Lung (tissue), 12 donors: ENCODE data around the gene BCAT1. TPM values are rescaled to one million over a fixed set of nuclear protein-coding genes. Genes with fewer than 3 reads are reported as not detected.

Experiments
- ATAC-seq: fragments of 200-7000 bp; cut with Tn5 transposase; one replicate; pipeline ENCODE4 v1.9.1; 2020; ENCODE audit warnings: moderate number of reproducible peaks; ENCODE audit not compliant: insufficient read depth, low FRiP score
- DNase-seq, 3 donors: peaks; one replicate each; pipeline ENCODE4 v3.0.0-alpha.2; 2013 to 2017
- H3K27ac ChIP-seq, 2 donors: one replicate each; pipeline ENCODE4 v1.5.1; 2013; ENCODE audit warnings: mild to moderate bottlenecking in 2 of 2, moderate library complexity in 2 of 2, control low read depth in 1 of 2, inconsistent platforms in 1 of 2, low read depth in 1 of 2, low read length in 1 of 2
- H3K27me3 ChIP-seq, 3 donors: one replicate each; pipeline ENCODE4 v1.5.1; 2013; ENCODE audit warnings: low read length in 2 of 3; ENCODE audit not compliant: control insufficient read depth in 3 of 3, insufficient read depth in 3 of 3
- H3K36me3 ChIP-seq, 4 donors: one replicate each; pipeline ENCODE4 v1.5.1; 2013; ENCODE audit warnings: low read length in 4 of 4, mild to moderate bottlenecking in 1 of 4, moderate library complexity in 1 of 4; ENCODE audit not compliant: control insufficient read depth in 4 of 4, insufficient read depth in 4 of 4
- H3K4me1 ChIP-seq, 5 donors: one replicate each; pipeline ENCODE4 v1.5.1; 2013; ENCODE audit warnings: low read length in 5 of 5, mild to moderate bottlenecking in 2 of 5, moderate library complexity in 1 of 5; ENCODE audit not compliant: control insufficient read depth in 5 of 5, insufficient read depth in 5 of 5
- H3K4me3 ChIP-seq: one replicate; pipeline ENCODE4 v1.5.1; 2013; ENCODE audit warnings: mild to moderate bottlenecking, control low read depth, moderate library complexity
- H3K9ac ChIP-seq, 2 donors: one replicate each; pipeline ENCODE4 v1.5.1; 2013; ENCODE audit warnings: low read length in 2 of 2, control low read depth in 1 of 2; ENCODE audit not compliant: insufficient read depth in 1 of 2
- H3K9me3 ChIP-seq, 4 donors: one replicate each; pipeline ENCODE4 v1.5.1; 2013; ENCODE audit warnings: low read length in 3 of 4, mild to moderate bottlenecking in 1 of 4, moderate library complexity in 1 of 4; ENCODE audit not compliant: control insufficient read depth in 4 of 4, insufficient read depth in 3 of 4
- CTCF ChIP-seq: IDR thresholded peaks from 2 replicates; pipeline ENCODE4 v1.5.1; 2012; ENCODE audit warnings: mild to moderate bottlenecking; ENCODE audit errors: control extremely low read depth, extremely low read depth
- WGBS, 2 donors: extraction: QIAGEN DNeasy Blood & Tissue Kit; methylation state at CpG; one replicate each; pipeline ENCODE4 v1.1.7; 2013; 5-methylcytosine and 5-hydroxymethylcytosine counted together
- polyA plus RNA-seq, 2 donors: library from polyadenylated mRNA; stranded (reverse); fragments of 200-250 nt; gene quantifications; one replicate each; pipeline ENCODE4 v1.2.1, GENCODE V29; 2013
- total RNA-seq, 2 donors: library from RNA; depleted of rRNA in 1 of 2; stranded (reverse); fragments of >200 nt in 1 of 2; gene quantifications; one replicate each; pipeline ENCODE4 v1.2.1, GENCODE V29; 2014 to 2021
- donor health status: control.
- donor health status: control.
- donor health status: Bipolar disorder and iron deficiency.
- donor health status: healthy.
- donor health status: DM: yes; HTN: yes; CAD: no.

BCAT1 gene
- total and polyA plus RNA-seq, 4 donors, result 11.7 to 94.9 (median 40.9) TPM

- no peak overlapping the region for H3K4me3 ChIP-seq
- ATAC-seq (no peak), DNase-seq (no peak)
- peaks cover 0 to 1% (median 0%) of the 10 kb centered on the region in 4 donors for H3K36me3 ChIP-seq
- TF ChIP-seq CTCF, result no peak
- H3K4me1 ChIP-seq, result peaks cover 0 to 26% (median 5%) of the 10 kb centered on the region in 5 donors
- no peak overlapping the region for H3K27ac ChIP-seq
- peaks cover 0 to 2% (median 0%) of the 10 kb centered on the region in 3 donors for H3K27me3 ChIP-seq
- 92 to 95% methylated on average over 2 of the region's 2 CpGs for WGBS, 2 donors
- H3K9ac ChIP-seq, result no peak overlapping the region
- no peaks in the 10 kb centered on the region for H3K9me3 ChIP-seq
Measured at GRCh38 chr12:24835377-24835776, 113.5 kb downstream of the BCAT1 start.

GRCh38 chr12:24833513-24833912 is 115.4 kb downstream of the BCAT1 start:
- Histone ChIP-seq H3K27me3 (peaks cover 0 to 2% (median 0%) of the 10 kb centered on the region in 3 donors), H3K36me3 (peaks cover 0 to 3% (median under 1%) of the 10 kb centered on the region in 4 donors), H3K27ac (no peak overlapping the region), H3K9ac (no peak overlapping the region), H3K4me3 (no peak overlapping the region), H3K9me3 (no peaks in the 10 kb centered on the region), H3K4me1 (peaks cover 0 to 13% (median 5%) of the 10 kb centered on the region in 5 donors)
- no peak for TF ChIP-seq CTCF
- DNase-seq, result no peak
- WGBS, 2 donors, result 92 to 98% methylated on average over 3 of the region's 3 CpGs
- no peak for ATAC-seq

- H3K36me3 ChIP-seq, result peaks cover 0 to 3% (median 1%) of the 10 kb centered on the region in 4 donors
- no peak for DNase-seq
- no peak overlapping the region for H3K4me3 ChIP-seq
- no peaks in the 10 kb centered on the region for H3K4me1 ChIP-seq
- no peak overlapping the region for H3K9ac ChIP-seq
- 66 to 69% methylated on average over 5 of the region's 5 CpGs for WGBS, 2 donors
- H3K9me3 ChIP-seq, result no peaks in the 10 kb centered on the region
- H3K27ac ChIP-seq, result no peak overlapping the region
- ATAC-seq, result no peak
- H3K27me3 ChIP-seq, result no peaks in the 10 kb centered on the region
- TF ChIP-seq CTCF, result no peak
Measured at GRCh38 chr12:24823808-24824515, 124.9 kb downstream of the BCAT1 start.
